SH-SY5Y (cell line): ENCODE results near the gene VTN.

Source experiments
- GATA2 ChIP-seq: IDR thresholded peaks from 2 replicates; pipeline ENCODE4 v1.6.1; 2011; ENCODE audit warnings: mild to moderate bottlenecking, low read depth, low read length
- GATA3 ChIP-seq: IDR thresholded peaks from 2 replicates; pipeline ENCODE4 v1.6.1; 2011; ENCODE audit warnings: low read depth, mild to moderate bottlenecking, low read length, moderate library complexity

Gene VTN

GRCh38 chr17:28367641-28368305, 2.3 kb downstream of the VTN start:
- TF ChIP-seq GATA3 (no peak), GATA2 (no peak)

- TF ChIP-seq GATA2, result no peak
- no peak for TF ChIP-seq GATA3
Observed at GRCh38 chr17:28366605-28367004, 3.5 kb downstream of the VTN start.

DNA sequence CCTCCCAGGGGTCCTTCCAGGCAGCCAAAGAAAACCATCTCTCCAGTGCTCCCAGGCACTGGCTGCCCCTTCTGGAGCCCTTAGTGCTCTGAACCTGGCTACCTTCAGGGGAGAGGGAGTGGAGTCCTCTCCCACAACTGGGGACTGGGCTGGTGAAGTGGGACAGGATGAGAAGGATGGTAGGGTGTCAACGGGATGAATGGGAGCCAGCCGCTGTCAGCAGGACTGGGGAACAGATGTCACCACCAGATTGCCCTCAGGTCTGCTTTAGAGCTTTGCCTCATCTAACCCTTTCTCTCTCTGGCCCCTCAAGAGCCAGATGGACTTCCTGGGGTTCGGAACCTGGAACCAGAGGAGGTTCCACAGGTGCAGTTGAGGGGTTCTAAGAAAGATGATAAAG, 4.6 kb downstream of the VTN start:
- TF ChIP-seq GATA3, result no peak
- TF ChIP-seq GATA2, result no peak

GRCh38 chr17:28364665-28365363, 5.3 kb downstream of the VTN start, which contains the start of gene SEBOX:
Gene SEBOX, minus strand, starts transcription at chr17:28365199. Its CDS starts 48 bp downstream, at chr17:28365151.
- TF ChIP-seq GATA3 (no peak), GATA2 (no peak)

GRCh38 chr17:28363776-28364650, 6.1 kb downstream of the VTN start:
- TF ChIP-seq GATA2 (no peak), GATA3 (no peak)

DNA sequence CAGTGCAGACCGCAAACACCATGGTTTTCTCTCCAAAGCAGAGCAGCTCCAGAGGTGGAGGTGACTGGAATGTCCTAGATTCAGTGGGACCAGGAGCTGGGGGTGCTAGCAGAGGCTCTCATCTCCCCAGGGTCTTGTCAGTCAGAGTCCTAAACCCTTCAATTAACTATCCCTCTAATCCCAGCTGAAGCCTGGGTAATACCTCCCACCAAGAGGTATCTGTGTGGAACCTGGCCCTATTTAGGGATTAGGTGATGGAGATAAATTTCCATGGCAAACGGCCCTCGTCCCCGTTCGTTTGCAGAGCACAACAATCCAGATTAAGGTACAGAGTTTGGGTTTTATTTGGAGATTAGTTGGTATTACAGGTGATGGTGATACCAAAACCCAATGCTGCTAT, 6.9 kb downstream of the VTN start:
- TF ChIP-seq GATA2 (no peak), GATA3 (no peak)

DNA sequence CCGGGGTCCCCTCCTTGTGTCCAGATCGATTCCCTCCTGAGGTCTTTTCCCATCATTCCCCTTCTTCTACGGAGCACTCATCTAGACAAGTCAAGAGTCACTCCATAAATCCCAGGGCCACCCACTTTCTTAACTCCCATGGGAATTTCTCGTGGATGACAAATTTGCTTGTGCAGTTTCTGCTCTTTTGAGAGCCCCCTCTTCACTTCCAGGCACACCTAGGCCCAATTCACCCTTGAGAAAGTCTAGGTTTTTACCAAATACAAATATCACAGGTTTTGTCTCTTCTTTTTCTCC, 12.3 kb downstream of the VTN start:
- TF ChIP-seq GATA3 (no peak), GATA2 (no peak)

DNA sequence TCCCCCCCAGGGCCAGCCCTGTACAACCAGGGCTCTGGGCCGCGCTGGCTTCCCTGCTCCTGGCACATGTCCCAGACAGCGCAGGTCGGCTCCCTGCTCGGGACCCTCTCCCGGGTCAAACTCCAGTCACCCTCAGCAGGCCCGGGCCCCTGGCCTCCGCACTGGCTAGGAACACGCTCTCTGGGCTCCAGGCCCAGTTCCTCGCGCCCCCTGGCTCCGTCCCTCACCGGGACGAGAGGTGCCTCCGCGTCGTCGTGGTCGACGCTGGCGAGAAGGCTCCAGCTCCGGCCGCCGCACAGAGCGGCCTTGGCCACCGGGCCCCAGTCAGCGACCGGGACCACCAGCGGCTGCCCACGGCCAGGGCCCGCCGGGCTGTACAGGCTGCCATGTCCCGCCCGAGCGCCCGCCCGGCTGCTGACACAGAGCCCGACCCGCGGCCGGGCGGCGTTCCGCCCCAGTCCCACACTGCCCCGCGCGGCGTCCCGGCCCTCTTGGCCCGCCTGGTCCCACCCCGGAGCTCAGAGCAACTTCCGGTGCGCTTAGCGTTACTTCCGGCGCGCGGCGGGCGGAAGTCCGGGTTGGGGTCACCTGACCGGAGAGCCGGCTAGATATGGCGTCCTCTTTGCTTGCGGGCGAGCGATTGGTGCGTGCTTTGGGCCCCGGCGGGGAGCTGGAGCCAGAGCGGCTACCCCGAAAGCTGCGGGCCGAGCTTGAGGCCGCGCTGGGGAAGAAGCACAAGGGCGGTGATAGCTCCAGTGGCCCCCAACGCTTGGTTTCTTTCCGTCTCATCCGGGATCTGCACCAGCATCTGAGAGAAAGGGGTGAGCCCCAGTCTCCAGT, 12.8 kb downstream of the VTN start, which contains the start of gene POLDIP2:
POLDIP2 (minus strand) TSS at position 467 of the 840 bp plus-strand sequence; CDS start at position 388, 79 bp downstream.
- no peak for TF ChIP-seq GATA2
- TF ChIP-seq GATA3, result no peak

- TF ChIP-seq GATA3 (no peak), GATA2 (no peak)
Observed at GRCh38 chr17:28350271-28350670, 19.8 kb downstream of the VTN start.

DNA sequence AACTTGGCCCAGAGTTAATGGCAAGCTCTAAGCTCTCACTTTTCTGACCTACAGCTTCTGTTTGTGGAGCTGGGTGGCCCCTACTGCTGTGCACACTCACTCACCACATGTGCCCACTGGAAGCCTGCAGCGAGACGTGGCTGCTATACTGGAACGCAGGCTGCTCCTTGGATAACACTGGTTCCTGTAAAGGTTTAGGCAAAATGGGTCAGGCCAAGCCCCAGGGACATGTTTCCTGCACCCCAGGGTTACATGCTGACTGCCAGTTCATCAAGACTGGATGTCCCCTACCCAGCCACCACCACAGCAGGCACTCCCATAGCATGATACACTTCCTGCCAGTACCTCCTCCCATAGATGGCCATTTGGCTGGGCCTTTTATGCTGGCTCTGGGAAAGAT, 21.1 kb downstream of the VTN start:
- TF ChIP-seq GATA3, result no peak
- no peak for TF ChIP-seq GATA2

GRCh38 chr17:28347261-28347891, 22.7 kb downstream of the VTN start:
- TF ChIP-seq GATA2 (no peak), GATA3 (no peak)

DNA sequence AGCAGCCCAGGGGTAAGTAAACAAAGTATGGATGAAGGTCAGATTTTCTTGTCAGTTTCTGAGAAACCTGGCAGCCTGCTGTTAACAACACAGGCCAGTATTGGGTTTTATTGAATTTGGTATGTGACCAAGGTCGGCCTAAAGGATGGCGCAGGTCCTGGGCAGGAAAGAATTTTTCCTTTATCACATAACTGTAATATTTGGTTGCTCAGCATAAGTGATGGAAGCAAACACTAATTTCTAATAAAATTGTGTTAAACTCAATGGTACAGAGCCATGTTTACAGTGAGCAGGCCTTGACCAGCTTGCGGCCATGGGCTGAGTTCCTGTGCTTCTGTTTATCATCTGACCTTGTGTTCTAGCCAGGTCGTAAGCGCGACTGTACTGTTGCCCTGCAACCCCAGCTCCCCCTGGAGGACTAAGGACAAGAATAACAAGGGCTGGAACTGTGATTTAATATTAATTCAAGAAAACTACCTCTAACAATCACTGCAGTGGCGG, 23.3 kb downstream of the VTN start:
- TF ChIP-seq GATA2, result no peak
- TF ChIP-seq GATA3, result no peak

DNA sequence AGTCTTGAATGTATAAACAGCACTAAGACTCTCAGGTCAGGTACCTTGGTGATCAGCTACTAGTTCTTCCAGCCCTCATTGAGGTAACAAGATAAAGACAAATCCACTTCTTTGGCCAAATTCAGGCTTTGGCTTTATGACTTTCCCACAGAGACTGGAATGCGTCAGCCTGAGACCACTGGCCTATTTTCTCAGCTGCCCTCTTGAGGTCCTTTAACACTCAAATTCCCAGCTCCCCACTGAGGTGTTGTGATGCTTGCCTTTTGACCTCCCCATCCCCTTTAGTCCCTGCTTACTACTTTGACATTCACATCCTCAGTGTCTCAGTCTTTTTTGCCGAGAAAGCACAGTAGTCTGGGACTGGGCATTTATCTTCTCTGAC, 23.9 kb downstream of the VTN start:
- TF ChIP-seq GATA2, result no peak
- TF ChIP-seq GATA3, result no peak
